ENCODE data around the gene WDR17. TPM values are rescaled to one million over a fixed set of nuclear protein-coding genes. Genes with fewer than 3 reads are reported as not detected.

Gene WDR17
- total and polyA plus RNA-seq, 2 of the 13 experiments (the other 11 are each of a cell fraction or from before 2014, with no cell fraction given): not detected

GRCh38 chr4:176187624-176188023 lies 122.0 kb downstream of the WDR17 start (continued):
- no peak for TF ChIP-seq ZNF7 (CRISPR knock-in tag; IDR thresholded peaks at IDR 0.05)

GRCh38 chr4:176188654-176189053 lies 123.0 kb downstream of the WDR17 start:
- H3K27ac ChIP-seq (ENCODE audit: extremely low read length, insufficient read depth, low read length): no peak overlapping the region
- ATAC-seq: no peak
- in situ Hi-C loops (cut with HindIII; ENCODE audit: extremely low pct_ligation_motif_present, low pct_unique_long_range_greater_than_20kb) (no loop called here), intact Hi-C loops (cut with micrococcal nuclease; ENCODE audit: unreplicated experiment) (no loop called here)
- CTCF ChIA-PET (ENCODE audit: low intra/inter-chr PET ratio, low total read pairs): no interaction called here
- H3K4me1 ChIP-seq (ENCODE audit: insufficient read depth, low read length): no peaks in the 10 kb centered on the region
- no peaks in the 10 kb centered on the region for H4K20me1 ChIP-seq (ENCODE audit: insufficient read depth, low read length)
- no peak overlapping the region for H3K4me3 ChIP-seq (replicated peaks in 1 of 3; ENCODE audit: insufficient read depth in 1 of 3, low read depth in 2 of 3, low read length in 3 of 3)
- H3K9me3 ChIP-seq (ENCODE audit: low read length): no peaks in the 10 kb centered on the region
- no peak for DNase-seq (ENCODE audit: low spot score)
- no peak overlapping the region for H2AFZ ChIP-seq (ENCODE audit: low read length)
- no peaks in the 10 kb centered on the region for H3K36me3 ChIP-seq (replicated peaks in 1 of 2; ENCODE audit: control insufficient read depth in 1 of 2, insufficient read depth in 2 of 2, low read length in 2 of 2)
- H3K4me2 ChIP-seq (ENCODE audit: low read depth, low read length): no peak overlapping the region
- no peak overlapping the region for H3K9ac ChIP-seq (ENCODE audit: insufficient read depth, low read depth, low read length)
- TF ChIP-seq REL (CRISPR knock-in tag; conservative IDR thresholded peaks at IDR 0.05) (no peak), ZFP36 (IDR thresholded peaks at IDR 0.05; ENCODE audit: borderline replicate concordance, low read depth, low read length, partially characterized antibody) (no peak), SMARCC2 (IDR thresholded peaks at IDR 0.05) (no peak), ZEB1 (IDR thresholded peaks at IDR 0.05; ENCODE audit: insufficient replicate concordance, low read depth) (no peak), ADNP (CRISPR knock-in tag; IDR thresholded peaks at IDR 0.05) (no peak), ZXDC (CRISPR knock-in tag; IDR thresholded peaks at IDR 0.05) (no peak), BORCS8-MEF2B (CRISPR knock-in tag; IDR thresholded peaks at IDR 0.05) (no peak), SALL1 (CRISPR knock-in tag; IDR thresholded peaks at IDR 0.05) (no peak), ZSCAN9 (CRISPR knock-in tag; IDR thresholded peaks at IDR 0.05; ENCODE audit: borderline replicate concordance) (no peak), ZNF441 (CRISPR knock-in tag; IDR thresholded peaks at IDR 0.05; ENCODE audit: borderline replicate concordance) (no peak), SMYD3 (CRISPR knock-in tag; IDR thresholded peaks at IDR 0.05) (no peak), ZNF607 (CRISPR knock-in tag; IDR thresholded peaks at IDR 0.05; ENCODE audit: borderline replicate concordance) (no peak)
- H3K79me2 ChIP-seq (ENCODE audit: insufficient read depth, low read length): no peaks in the 10 kb centered on the region
- POLR2A ChIA-PET: no interaction called here
- no TSS peak for BruUV-seq (replicated peaks)
- no peak for FAIRE-seq
- 0 out of 5 replicates have a peak, but pooled peaks cover 0 to 8% of the 10 kb centered on the region in 2 experiments for H3K27me3 ChIP-seq (ENCODE audit: control insufficient read depth in 1 of 2, insufficient read depth in 2 of 2, low read length in 2 of 2)
